ENCODE results near the gene TTLL13. TPM values are rescaled to one million over a fixed set of nuclear protein-coding genes. Genes with fewer than 3 reads are reported as not detected.

The TTLL13 gene
- total RNA-seq, 1 experiment from 2014 or later = 0.39 TPM

DNA sequence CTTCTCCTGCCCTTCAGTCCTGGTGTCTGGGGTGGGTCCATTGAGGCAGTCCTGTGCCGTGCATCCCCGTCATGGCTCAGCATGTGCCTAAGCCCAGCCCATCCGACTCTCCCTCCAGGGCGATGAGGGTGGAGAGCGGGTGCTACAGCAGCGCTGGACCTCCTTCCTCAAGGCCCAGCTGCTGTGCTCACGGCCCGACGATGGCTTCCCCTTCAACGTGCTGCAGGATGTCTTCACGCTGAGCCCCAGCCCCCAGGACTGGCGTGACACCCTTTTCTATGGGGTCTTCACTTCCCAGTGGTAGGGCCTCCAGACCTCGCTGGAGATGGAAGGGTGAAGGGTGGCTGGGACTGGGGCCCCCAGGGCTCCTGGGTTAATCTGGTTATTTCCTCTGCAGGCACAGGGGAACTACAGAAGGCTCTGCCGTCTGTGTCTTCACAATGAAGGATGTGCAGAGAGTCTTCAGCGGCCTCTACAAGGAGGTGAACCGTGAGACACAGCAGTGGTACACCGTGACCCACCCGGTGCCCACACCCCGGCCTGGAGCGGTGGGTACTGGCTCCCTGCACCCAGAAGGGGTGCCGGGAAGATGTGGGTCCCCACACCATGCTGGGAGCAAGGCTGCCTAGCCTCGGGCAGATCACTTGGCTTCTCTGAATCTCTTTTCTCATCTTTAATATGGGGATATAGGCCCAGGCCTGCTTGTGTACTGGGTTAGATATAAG lies 25.8 kb upstream of the TTLL13 start:
- Histone ChIP-seq H3K36me3 (ENCODE audit: control insufficient read depth, insufficient read depth, low read length) (peaks cover 29% of the 10 kb centered on the region), H3K4me1 (ENCODE audit: control insufficient read depth, insufficient read depth, low read length) (peaks cover 98% of the 10 kb centered on the region), H3K4me3 (ENCODE audit: low read depth in 2 of 2, low read length in 2 of 2) (no peak overlapping the region), H3K27me3 (ENCODE audit: control insufficient read depth, insufficient read depth, low read length) (no peaks in the 10 kb centered on the region), H3K9me3 (ENCODE audit: control insufficient read depth, insufficient read depth, low read depth, low read length) (no peaks in the 10 kb centered on the region), H3K27ac (ENCODE audit: low read length) (peak overlapping the region; percentile 99)
- TF ChIP-seq TCF7L2 (IDR thresholded peaks at IDR 0.05; ENCODE audit: low read depth, low read length) (no peak), SIN3A (IDR thresholded peaks at IDR 0.05; ENCODE audit: borderline replicate concordance, insufficient read depth, low read depth, low read length) (no peak), POLR2AphosphoS5 (IDR thresholded peaks at IDR 0.05; ENCODE audit: low read depth, low read length) (no peak; the same call in 1 of the 2 replicates)
- TF ChIP-seq, protein P1, sequence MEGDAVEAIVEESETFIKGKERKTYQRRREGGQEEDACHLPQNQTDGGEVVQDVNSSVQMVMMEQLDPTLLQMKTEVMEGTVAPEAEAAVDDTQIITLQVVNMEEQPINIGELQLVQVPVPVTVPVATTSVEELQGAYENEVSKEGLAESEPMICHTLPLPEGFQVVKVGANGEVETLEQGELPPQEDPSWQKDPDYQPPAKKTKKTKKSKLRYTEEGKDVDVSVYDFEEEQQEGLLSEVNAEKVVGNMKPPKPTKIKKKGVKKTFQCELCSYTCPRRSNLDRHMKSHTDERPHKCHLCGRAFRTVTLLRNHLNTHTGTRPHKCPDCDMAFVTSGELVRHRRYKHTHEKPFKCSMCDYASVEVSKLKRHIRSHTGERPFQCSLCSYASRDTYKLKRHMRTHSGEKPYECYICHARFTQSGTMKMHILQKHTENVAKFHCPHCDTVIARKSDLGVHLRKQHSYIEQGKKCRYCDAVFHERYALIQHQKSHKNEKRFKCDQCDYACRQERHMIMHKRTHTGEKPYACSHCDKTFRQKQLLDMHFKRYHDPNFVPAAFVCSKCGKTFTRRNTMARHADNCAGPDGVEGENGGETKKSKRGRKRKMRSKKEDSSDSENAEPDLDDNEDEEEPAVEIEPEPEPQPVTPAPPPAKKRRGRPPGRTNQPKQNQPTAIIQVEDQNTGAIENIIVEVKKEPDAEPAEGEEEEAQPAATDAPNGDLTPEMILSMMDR (IDR thresholded peaks at IDR 0.05) = no peak
- TF ChIP-seq, protein P2, sequence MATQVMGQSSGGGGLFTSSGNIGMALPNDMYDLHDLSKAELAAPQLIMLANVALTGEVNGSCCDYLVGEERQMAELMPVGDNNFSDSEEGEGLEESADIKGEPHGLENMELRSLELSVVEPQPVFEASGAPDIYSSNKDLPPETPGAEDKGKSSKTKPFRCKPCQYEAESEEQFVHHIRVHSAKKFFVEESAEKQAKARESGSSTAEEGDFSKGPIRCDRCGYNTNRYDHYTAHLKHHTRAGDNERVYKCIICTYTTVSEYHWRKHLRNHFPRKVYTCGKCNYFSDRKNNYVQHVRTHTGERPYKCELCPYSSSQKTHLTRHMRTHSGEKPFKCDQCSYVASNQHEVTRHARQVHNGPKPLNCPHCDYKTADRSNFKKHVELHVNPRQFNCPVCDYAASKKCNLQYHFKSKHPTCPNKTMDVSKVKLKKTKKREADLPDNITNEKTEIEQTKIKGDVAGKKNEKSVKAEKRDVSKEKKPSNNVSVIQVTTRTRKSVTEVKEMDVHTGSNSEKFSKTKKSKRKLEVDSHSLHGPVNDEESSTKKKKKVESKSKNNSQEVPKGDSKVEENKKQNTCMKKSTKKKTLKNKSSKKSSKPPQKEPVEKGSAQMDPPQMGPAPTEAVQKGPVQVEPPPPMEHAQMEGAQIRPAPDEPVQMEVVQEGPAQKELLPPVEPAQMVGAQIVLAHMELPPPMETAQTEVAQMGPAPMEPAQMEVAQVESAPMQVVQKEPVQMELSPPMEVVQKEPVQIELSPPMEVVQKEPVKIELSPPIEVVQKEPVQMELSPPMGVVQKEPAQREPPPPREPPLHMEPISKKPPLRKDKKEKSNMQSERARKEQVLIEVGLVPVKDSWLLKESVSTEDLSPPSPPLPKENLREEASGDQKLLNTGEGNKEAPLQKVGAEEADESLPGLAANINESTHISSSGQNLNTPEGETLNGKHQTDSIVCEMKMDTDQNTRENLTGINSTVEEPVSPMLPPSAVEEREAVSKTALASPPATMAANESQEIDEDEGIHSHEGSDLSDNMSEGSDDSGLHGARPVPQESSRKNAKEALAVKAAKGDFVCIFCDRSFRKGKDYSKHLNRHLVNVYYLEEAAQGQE (IDR thresholded peaks at IDR 0.05; ENCODE audit: insufficient read depth in 1 of 2, low read depth in 2 of 2, low read length in 1 of 2) = no peak
- intact Hi-C loops (cut with micrococcal nuclease; ENCODE audit: unreplicated experiment) = no loop called here
- BruUV-seq (replicated peaks) = no TSS peak
- ChIA-PET POLR2A (no interaction called here), CTCF (interaction anchor here (0.6 kb wide), 2 partner anchors 26 to 62 kb away, joined by 4 to 8 read pairs; partner anchors contain the start of gene TTLL13)
- in situ Hi-C loops (cut with HindIII; ENCODE audit: low pct_unique_long_range_greater_than_20kb, low sequenced_read_pairs) = no loop called here
- ATAC-seq = no peak
- DNase-seq (ENCODE audit: low read depth, low spot score) = no peak

DNA sequence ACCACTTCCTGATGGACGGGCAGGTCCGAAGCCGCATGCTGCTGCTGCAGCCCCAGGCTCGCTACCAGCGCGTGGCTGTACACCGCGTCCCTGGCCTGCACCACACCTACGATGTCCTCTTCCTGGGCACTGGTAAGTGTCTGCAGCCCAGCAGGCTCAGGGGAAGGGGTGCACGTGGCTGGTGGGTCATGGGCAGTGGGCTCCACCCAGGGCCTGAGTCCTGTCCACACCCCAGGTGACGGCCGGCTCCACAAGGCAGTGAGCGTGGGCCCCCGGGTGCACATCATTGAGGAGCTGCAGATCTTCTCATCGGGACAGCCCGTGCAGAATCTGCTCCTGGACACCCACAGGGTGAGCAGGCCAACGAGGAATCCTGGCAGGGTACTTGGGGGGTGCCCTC lies 24.3 kb upstream of the TTLL13 start:
- no peaks in the 10 kb centered on the region for H3K27me3 ChIP-seq (ENCODE audit: control insufficient read depth, insufficient read depth, low read length)

More for the DNA sequence above, 24.3 kb upstream of the TTLL13 start:
- no TSS peak for BruUV-seq (replicated peaks)
- ATAC-seq (0 out of 2 replicates have a peak, but pooled peaks have one; percentile 0), DNase-seq (ENCODE audit: low read depth, low spot score) (no peak)
- POLR2A ChIA-PET = no interaction called here
- H3K4me3 ChIP-seq (ENCODE audit: low read depth in 2 of 2, low read length in 2 of 2) = no peak overlapping the region
- H3K36me3 ChIP-seq (ENCODE audit: control insufficient read depth, insufficient read depth, low read length) = peaks cover 29% of the 10 kb centered on the region
- intact Hi-C loops (cut with micrococcal nuclease; ENCODE audit: unreplicated experiment) (no loop called here), in situ Hi-C loops (cut with HindIII; ENCODE audit: low pct_unique_long_range_greater_than_20kb, low sequenced_read_pairs) (no loop called here)
- no peak for TF ChIP-seq TCF7L2 (IDR thresholded peaks at IDR 0.05; ENCODE audit: low read depth, low read length)
- TF ChIP-seq, protein P2 (IDR thresholded peaks at IDR 0.05; ENCODE audit: insufficient read depth in 1 of 2, low read depth in 2 of 2, low read length in 1 of 2) = no peak
- TF ChIP-seq, protein P1 (IDR thresholded peaks at IDR 0.05) = no peak
- no peak for TF ChIP-seq POLR2AphosphoS5 (IDR thresholded peaks at IDR 0.05; ENCODE audit: low read depth, low read length)
- TF ChIP-seq SIN3A (IDR thresholded peaks at IDR 0.05; ENCODE audit: borderline replicate concordance, insufficient read depth, low read depth, low read length) = no peak
- no peaks in the 10 kb centered on the region for H3K9me3 ChIP-seq (ENCODE audit: control insufficient read depth, insufficient read depth, low read depth, low read length)
- H3K27ac ChIP-seq (ENCODE audit: low read length) = peak overlapping the region; percentile 99
- CTCF ChIA-PET = no interaction called here
- peaks cover 98% of the 10 kb centered on the region for H3K4me1 ChIP-seq (ENCODE audit: control insufficient read depth, insufficient read depth, low read length)
